GM23338 (cell line): ENCODE measurements around the gene C4orf54. TPM values are rescaled to one million over a fixed set of nuclear protein-coding genes. Genes with fewer than 3 reads are reported as not detected.

ENCODE experiments used
- ATAC-seq: fragments of 200-7000 bp; cut with Tn5 transposase; 3 replicates; pipeline ENCODE4 v1.9.1; 2020
- DNase-seq: peaks from one replicate; pipeline ENCODE4 v3.0.0-alpha.2; 2015; ENCODE audit warnings: low spot score
- H2AFZ ChIP-seq: fragments of 200-600 bp; sonication (generic); 2 replicates; pipeline ENCODE4 v1.8.0; 2016; ENCODE audit warnings: antibody characterized with exemption, mild to moderate bottlenecking, moderate library complexity
- H3F3A ChIP-seq: fragments of 200-600 bp; sonication (generic); replicated peaks from 2 replicates; pipeline ENCODE4 v1.8.0; 2017; ENCODE audit warnings: antibody characterized with exemption, mixed run types, low read depth
- H3K27ac ChIP-seq: fragments of 200-600 bp; sonication (generic); 2 replicates; pipeline ENCODE4 v1.6.1; 2016; ENCODE audit warnings: low read depth
- H3K27me3 ChIP-seq: fragments of 200-600 bp; sonication (generic); 2 replicates; pipeline ENCODE4 v1.8.0; 2016; ENCODE audit warnings: mild to moderate bottlenecking, mixed run types, moderate library complexity; ENCODE audit not compliant: insufficient read depth
- H3K36me3 ChIP-seq: fragments of 200-600 bp; sonication (generic); 2 replicates; pipeline ENCODE4 v1.8.0; 2016; ENCODE audit warnings: mild to moderate bottlenecking; ENCODE audit not compliant: insufficient read depth
- H3K4me1 ChIP-seq: fragments of 200-600 bp; sonication (generic); 2 replicates; pipeline ENCODE4 v1.8.0; 2016; ENCODE audit warnings: mild to moderate bottlenecking, moderate library complexity; ENCODE audit not compliant: insufficient read depth
- H3K4me2 ChIP-seq: fragments of 200-600 bp; sonication (generic); 2 replicates; pipeline ENCODE4 v1.7.1; 2017; ENCODE audit warnings: mixed run types
- H3K4me3 ChIP-seq: fragments of 200-600 bp; sonication (generic); 2 replicates; pipeline ENCODE4 v1.6.1; 2016; ENCODE audit warnings: mixed run types
- H3K79me2 ChIP-seq: fragments of 200-600 bp; sonication (generic); replicated peaks from 2 replicates; pipeline ENCODE4 v1.8.0; 2017; ENCODE audit warnings: mild to moderate bottlenecking; ENCODE audit not compliant: insufficient read depth
- H3K9me2 ChIP-seq: fragments of 200-600 bp; sonication (generic); 2 replicates; pipeline ENCODE4 v1.8.0; 2017; ENCODE audit not compliant: insufficient read depth
- H4K20me1 ChIP-seq: fragments of 200-600 bp; sonication (generic); replicated peaks from 2 replicates; pipeline ENCODE4 v1.8.0; 2017; ENCODE audit warnings: mild to moderate bottlenecking; ENCODE audit not compliant: insufficient read depth
- H3K27ac Mint-ChIP-seq: 2 replicates; pipeline ENCODE4 v1.8.0; 2020; ENCODE audit warnings: inconsistent platforms, mild to moderate bottlenecking, moderate library complexity, mixed read lengths
- H3K27me3 Mint-ChIP-seq: 3 replicates; pipeline ENCODE4 v1.8.0; 2022; ENCODE audit warnings: low read depth, mild to moderate bottlenecking, moderate library complexity, mixed read lengths, inconsistent platforms; ENCODE audit not compliant: insufficient read depth, poor library complexity
- H3K36me3 Mint-ChIP-seq: 3 replicates; pipeline ENCODE4 v1.8.0; 2021; ENCODE audit warnings: low read depth, mild to moderate bottlenecking, inconsistent platforms, moderate library complexity, mixed read lengths
- H3K4me1 Mint-ChIP-seq: 3 replicates; pipeline ENCODE4 v1.8.0; 2020; ENCODE audit warnings: mild to moderate bottlenecking, inconsistent platforms, mixed read lengths
- H3K4me3 Mint-ChIP-seq: 3 replicates; pipeline ENCODE4 v1.8.0; 2021; ENCODE audit warnings: moderate library complexity, mild to moderate bottlenecking, inconsistent platforms, mixed read lengths
- H3K9me3 Mint-ChIP-seq: 3 replicates; pipeline ENCODE4 v1.8.0; 2020; ENCODE audit warnings: moderate library complexity, mild to moderate bottlenecking, inconsistent platforms, mixed read lengths
- CREB1 ChIP-seq: fragments of 250-450 bp; sonication (Bioruptor Pico); IDR thresholded peaks from 2 replicates; pipeline ENCODE4 v1.5.0; 2020; ENCODE audit warnings: low read depth, mild to moderate bottlenecking, moderate library complexity
- CTCF ChIP-seq, 2 experiments: fragments of 200-600 bp in 1 of 2; sonication (generic) in 1 of 2; conservative IDR thresholded peaks; 2 replicates each; pipeline versions ENCODE4 v1.5.1 to v1.6.1; 2016 to 2017; ENCODE audit warnings: antibody characterized with exemption in 2 of 2, low read depth in 2 of 2, mild to moderate bottlenecking in 2 of 2, moderate library complexity in 1 of 2
- ETS1 ChIP-seq: IDR thresholded peaks from 2 replicates; pipeline ENCODE4 v1.6.1; 2016; ENCODE audit warnings: antibody characterized with exemption
- EZH2 ChIP-seq: fragments of 200-600 bp; sonication (generic); IDR thresholded peaks from one replicate; pipeline ENCODE4 v1.8.0; 2017; ENCODE audit warnings: antibody characterized with exemption, mild to moderate bottlenecking, low read depth; ENCODE audit not compliant: unreplicated experiment
- EZH2phosphoT487 ChIP-seq: fragments of 200-600 bp; sonication (generic); IDR thresholded peaks from one replicate; pipeline ENCODE4 v1.8.1; 2018; ENCODE audit warnings: antibody characterized with exemption; ENCODE audit not compliant: unreplicated experiment
- JUNB ChIP-seq: IDR thresholded peaks from one replicate; pipeline ENCODE4 v1.6.1; 2016; ENCODE audit warnings: antibody characterized with exemption; ENCODE audit not compliant: unreplicated experiment
- NANOG ChIP-seq: IDR thresholded peaks from 2 replicates; pipeline ENCODE4 v1.6.1; 2016; ENCODE audit warnings: antibody characterized with exemption, borderline replicate concordance
- POLR2AphosphoS5 ChIP-seq: IDR thresholded peaks from 2 replicates; pipeline ENCODE4 v1.6.1; 2016; ENCODE audit warnings: antibody characterized with exemption, low read depth
- REST ChIP-seq: IDR thresholded peaks from one replicate; pipeline ENCODE4 v1.6.1; 2018; ENCODE audit warnings: antibody characterized with exemption; ENCODE audit not compliant: unreplicated experiment
- STAT1 ChIP-seq: IDR thresholded peaks from one replicate; pipeline ENCODE4 v1.6.1; 2016; ENCODE audit warnings: antibody characterized with exemption; ENCODE audit not compliant: unreplicated experiment
- ZNF114 ChIP-seq: fragments of 250-450 bp; sonication (Bioruptor Pico); IDR thresholded peaks from 2 replicates; pipeline ENCODE4 v1.5.0; 2020; ENCODE audit warnings: mild to moderate bottlenecking, moderate library complexity
- ZNF331 ChIP-seq: fragments of 250-450 bp; sonication (Bioruptor Pico); IDR thresholded peaks from 2 replicates; pipeline ENCODE4 v1.5.0; 2020; ENCODE audit warnings: low read depth, mild to moderate bottlenecking, moderate library complexity
- ZNF462 ChIP-seq: fragments of 250-450 bp; sonication (Bioruptor Pico); IDR thresholded peaks from 2 replicates; pipeline ENCODE4 v1.5.0; 2020; ENCODE audit warnings: mild to moderate bottlenecking, moderate library complexity
- polyA plus RNA-seq: library from polyadenylated mRNA; unstranded; fragments of >200 nt; fragmentation: Nextera tagmentation; extraction: Ambion mirVana; gene quantifications from 2 replicates; pipeline ENCODE4 v1.2.1, GENCODE V29; 2016
- total RNA-seq: library from RNA; depleted of rRNA; stranded (reverse); fragments of >200 nt; shearing (Covaris generic); gene quantifications from 2 replicates; pipeline ENCODE4 v1.2.3, GENCODE V29; 2014

The C4orf54 gene
- total and polyA plus RNA-seq, 2 experiments from 2014 or later = 0.03 TPM; not detected in 1

- Histone ChIP-seq H4K20me1 (no peaks in the 10 kb centered on the region), H3F3A (no peaks in the 10 kb centered on the region), H3K4me2 (no peak overlapping the region), H3K4me3 (no peak overlapping the region), H3K9me2 (0 out of 2 replicates have a peak, but pooled peaks cover 4% of the 10 kb centered on the region), H2AFZ (no peak overlapping the region), H3K27me3 (no peaks in the 10 kb centered on the region), H3K4me1 (no peaks in the 10 kb centered on the region), H3K79me2 (no peaks in the 10 kb centered on the region), H3K36me3 (no peaks in the 10 kb centered on the region), H3K27ac (no peak overlapping the region)
- H3K4me1 Mint-ChIP-seq = peaks cover 5% of the 10 kb centered on the region; the same call in 2 of the 3 replicates
- H3K27me3 Mint-ChIP-seq = no peaks in the 10 kb centered on the region
- no peaks in the 10 kb centered on the region for H3K9me3 Mint-ChIP-seq
- H3K36me3 Mint-ChIP-seq = no peaks in the 10 kb centered on the region
- DNase-seq (no peak), ATAC-seq (no peak)
- no peak overlapping the region for H3K27ac Mint-ChIP-seq
- no peak overlapping the region for H3K4me3 Mint-ChIP-seq
- TF ChIP-seq JUNB (no peak), NANOG (no peak), EZH2 (no peak), CTCF (conservative IDR thresholded peaks at IDR 0.05; ENCODE audit: low read depth in 2 of 2) (no peak), CREB1 (CRISPR knock-in tag) (no peak), ZNF114 (CRISPR knock-in tag) (no peak), ZNF331 (CRISPR knock-in tag) (no peak), STAT1 (no peak), EZH2phosphoT487 (no peak), ETS1 (no peak), REST (no peak), ZNF462 (no peak), POLR2AphosphoS5 (no peak)
Measured at GRCh38 chr4:99608417-99608816, 49.2 kb downstream of the C4orf54 start.
